GM18873 (cell line): ENCODE measurements around the gene GRIA1.
"Not testable (repeated sequence)": the region's sequence is repeated elsewhere in the genome, so short reads cannot be mapped to it uniquely, and the experiment has no call there.

Experiments
- ATAC-seq: cut with Tn5 transposase; IDR thresholded peaks from one replicate; pipeline ENCODE4 v1.9.1; 2021; ENCODE audit warnings: mild to moderate bottlenecking, moderate library complexity, moderate number of reproducible peaks; ENCODE audit not compliant: unreplicated experiment, low FRiP score

The GRIA1 gene

DNA sequence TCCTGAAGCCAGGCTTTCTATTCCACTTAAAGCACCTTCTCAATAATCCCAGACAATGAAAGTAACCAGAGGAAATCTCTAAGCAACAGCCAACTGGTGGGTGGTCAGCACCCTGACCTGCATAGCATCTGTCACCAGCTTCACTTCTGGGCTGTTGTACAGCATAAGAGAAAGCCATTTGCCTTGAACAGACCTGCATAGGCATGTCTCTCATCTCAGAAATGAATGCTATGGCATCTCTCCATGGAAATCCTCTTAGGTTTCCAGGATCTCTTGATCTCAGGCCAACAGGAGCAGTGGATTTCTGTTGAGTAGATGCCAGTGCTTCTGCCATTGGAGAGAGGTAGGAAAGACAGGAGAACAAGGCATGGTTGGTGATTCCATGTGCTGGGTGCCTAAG is 213.6 kb downstream of the GRIA1 start:
- ATAC-seq: no peak

DNA sequence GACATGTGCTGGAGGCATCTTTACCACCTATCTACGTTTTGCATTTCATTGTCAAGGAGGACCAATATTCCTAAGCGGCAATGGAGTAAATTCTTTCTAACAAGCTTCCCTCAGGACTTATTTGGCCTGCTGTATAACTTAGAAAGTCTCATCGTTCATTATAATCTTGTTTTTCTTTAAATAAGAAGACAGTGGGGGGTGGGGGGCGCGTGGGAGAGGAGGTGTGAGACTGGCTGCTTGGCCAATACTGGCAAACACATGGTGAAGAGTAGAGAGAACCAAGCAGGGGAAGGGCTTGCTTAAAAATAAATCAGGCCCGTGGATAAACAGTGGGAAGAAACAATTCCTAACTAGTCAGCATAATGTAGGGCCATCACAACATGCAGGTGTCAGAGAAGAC is 217.2 kb downstream of the GRIA1 start:
- ATAC-seq: no peak

DNA sequence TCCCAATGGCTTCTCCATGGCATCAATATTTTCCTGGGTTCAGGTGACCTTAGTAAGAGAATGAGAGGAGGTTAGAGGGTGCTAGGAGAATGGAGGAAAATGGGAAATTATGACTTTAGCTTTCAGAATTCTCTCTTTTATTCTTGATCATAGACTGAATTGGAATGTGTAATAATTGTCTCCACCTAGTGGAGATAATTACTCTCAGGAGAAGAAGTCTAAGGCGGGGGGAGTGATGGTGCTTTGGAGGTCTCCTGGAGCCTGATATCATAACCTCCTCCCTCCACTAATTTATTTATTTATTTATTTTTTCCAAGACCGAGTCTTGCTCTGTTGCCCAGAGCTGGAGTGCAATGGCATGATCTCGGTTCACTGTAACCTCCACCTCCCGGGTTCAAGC is 221.3 kb downstream of the GRIA1 start:
- ATAC-seq: no peak

DNA sequence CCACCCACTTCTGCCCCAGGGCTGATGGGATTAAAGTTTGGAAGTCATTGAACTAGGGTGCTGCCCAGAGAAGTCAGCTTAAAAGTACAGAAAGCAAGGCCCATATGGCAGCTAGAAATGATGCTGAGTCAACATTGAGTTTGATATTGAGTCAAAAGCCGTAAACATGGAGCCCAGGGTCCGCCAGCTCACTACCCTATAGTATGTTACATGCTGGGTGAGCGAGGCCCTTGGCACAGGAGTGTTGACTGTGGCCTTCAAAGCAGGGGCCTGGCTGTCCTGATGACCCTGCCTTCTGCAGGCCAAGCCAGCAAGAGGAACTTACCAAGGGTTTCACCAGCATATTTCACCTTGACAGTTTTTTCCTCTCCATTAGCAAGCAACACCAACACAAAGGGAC is 222.5 kb downstream of the GRIA1 start:
- no peak for ATAC-seq

DNA sequence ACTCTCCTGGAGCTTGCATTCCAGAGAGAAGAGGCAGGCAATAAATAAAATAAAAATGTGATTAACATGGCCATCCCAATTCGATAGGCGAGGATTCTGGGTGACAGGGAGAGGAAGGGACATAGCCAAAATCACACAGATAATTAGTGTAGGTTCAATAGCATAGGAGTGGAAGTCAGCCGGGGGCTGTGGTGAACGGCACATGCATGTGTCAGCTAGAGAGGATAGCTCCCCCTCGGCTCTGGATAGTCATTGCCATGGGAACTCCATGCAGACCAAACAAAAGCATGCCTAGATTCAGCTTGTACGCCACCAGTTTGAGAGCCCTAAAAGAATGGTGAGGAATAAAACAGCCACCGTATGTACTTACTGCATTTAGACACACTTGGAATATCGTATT is 223.5 kb downstream of the GRIA1 start:
- no peak for ATAC-seq

DNA sequence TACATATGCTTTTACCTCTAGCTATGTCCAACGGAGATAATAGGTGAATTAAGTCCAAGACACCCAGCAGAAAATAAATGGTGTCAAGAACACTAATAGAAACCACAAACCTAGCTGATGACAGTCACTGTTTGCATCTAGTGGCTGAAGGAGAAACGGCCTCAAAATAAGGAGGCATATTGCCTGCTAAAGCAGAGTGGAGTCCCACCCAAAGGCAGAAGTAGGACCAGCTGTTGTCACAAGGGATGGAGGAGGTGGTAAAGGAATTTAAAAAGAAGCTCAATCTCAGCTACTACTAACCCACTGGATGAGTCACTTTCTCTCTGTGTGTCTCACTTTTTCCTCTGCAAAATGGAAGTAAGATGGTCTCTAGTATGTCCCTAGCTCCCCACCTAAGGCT is 224.3 kb downstream of the GRIA1 start:
- no peak for ATAC-seq

DNA sequence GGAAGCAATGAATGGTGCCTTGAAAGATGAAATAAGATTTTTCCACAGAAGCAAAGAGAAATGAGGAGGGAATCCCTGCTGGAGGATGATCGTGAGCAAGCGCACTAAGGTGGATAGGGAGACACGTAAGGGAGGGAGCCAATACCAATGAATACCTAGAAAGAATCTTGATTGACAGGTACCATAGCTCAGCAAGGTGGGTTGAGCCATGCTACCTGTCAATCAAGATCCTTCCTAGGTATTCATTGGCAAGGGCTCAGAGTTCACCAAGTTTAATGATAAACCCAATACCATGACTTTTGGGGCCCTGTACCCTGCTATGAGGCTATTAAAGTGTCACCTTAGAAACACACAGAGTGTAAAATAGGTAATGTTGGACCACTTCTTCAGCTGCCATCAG is 226.8 kb downstream of the GRIA1 start:
- ATAC-seq: no peak

DNA sequence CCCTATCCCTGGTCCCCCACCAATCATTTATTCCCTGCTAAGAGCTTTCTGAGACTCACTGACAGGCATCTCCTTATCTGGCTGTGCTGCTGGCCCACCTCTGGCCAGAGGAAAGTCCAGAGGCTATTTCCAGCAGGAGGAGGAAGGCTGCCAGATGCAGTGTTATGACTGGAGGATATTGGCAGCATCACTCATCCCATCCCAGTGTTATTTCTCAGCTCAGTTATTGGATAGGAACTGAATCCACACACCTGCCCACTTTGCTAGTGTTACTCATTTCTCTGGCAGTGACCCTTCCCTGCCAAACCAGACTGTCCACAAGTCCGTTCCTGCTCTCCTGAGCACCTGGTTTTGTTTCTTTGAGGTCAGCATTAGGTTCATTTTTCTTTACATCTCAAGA is 228.2 kb downstream of the GRIA1 start:
- ATAC-seq: no peak

DNA sequence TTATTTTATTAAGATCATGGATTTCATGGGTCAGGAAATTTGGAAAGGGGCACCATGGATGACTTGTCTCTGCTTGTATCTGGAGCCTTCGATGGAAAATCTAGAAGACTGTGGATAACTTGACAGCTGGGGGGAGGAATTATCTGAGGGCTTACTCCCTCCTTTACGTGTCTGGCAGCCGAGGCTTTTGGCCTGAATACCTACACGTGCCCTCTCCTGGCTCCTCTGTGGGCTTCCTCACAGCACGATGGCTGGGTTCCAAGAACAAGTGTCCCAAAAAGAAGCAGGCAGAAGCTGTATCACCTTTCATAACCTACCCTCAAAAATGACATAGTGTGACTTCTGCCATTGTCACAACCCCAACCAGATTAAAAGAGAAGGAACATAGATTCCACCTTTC is 228.9 kb downstream of the GRIA1 start:
- ATAC-seq: no peak

DNA sequence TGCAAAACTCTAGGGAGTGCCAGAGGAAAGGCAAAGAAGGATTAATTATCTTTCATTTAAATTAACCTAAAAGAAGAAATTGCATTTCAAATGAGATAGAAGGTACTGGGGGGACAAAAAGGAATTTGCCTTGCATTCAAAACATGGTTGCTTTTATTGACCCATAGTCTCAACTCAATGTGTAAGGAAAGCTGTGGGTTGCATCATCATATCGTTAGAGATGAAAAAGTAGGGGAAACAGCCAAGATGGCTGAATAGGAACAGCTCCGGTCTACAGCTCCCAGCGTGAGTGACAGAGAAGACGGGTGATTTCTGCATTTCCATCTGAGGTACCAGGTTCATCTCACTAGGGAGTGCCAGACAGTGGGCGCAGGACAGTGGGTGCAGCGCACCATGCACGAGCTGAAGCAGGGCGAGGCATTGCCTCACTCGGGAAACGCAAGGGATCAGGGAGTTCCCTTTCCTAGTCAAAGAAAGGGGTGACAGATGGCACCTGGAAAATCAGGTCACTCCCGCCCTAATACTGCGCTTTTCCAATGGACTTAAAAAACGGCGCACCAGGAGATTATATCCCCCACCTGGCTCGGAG is 232.6 kb downstream of the GRIA1 start:
- not testable (repeated sequence) for ATAC-seq

DNA sequence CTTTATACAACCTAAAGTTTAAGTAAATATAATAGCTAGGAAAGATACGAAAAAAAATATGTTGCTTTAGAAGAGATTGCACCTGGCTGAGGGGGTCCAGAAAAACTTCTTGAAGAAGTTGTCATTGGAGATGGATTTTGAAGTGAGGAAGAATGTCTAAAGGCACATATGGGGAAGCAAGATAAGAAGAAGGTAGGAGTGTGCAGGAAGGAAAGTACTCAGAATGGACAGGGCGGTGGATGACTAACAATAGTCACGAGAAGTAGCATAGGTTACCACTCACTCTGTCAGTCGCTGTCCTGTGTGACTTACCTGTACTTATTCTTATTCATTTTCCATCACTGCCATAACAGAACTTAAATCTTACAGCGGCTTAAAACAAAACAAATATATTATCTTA is 251.6 kb downstream of the GRIA1 start:
- no peak for ATAC-seq

DNA sequence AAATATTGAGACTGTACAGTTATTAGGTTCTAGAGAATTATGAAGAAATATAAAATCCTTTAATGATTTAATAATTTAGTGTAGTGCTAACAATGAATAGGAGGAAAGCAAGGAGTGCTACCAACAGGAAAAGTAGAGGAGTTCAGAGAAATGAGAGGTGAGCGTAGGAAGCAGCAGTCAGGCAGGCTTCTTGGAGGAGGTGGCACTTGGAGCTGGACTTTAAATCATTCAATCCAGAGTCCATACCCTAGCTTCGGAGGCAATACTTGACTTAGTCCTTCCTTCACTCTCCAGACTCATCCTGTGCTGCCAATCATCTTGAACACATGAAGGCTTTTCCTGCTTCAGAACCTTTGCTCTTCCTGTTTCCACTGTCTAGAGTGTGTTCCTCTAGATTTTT is 254.3 kb downstream of the GRIA1 start:
- ATAC-seq: no peak

DNA sequence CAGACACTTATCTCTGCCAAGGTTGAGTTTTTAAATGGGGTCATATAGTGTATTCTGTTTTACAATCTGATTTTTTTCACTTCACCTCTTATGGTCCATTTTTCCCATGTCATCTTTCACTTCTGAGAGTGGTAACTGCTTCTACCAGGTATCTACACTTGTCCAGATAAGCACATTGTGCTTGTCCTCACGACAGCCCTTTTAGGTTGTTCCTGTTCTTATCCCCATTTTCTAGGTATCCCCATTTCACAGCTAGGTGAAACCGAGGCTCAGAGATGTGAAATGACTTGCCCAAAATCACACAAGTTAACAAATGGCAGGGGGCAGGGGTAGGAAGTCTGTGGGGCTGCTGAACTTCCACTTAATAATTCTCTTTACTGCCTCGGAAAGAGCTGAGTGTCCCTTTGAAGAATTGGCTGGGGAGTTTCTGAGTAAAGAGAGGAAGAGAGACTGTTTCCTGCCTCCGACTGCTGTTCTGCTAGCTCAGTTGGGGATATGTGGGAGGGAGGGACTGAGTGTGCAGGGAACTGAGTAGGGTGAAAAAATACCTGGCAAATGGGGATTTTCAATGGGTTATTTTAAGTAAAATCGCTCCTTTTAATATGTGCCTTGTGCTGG is 255.4 kb downstream of the GRIA1 start:
- ATAC-seq: no peak

DNA sequence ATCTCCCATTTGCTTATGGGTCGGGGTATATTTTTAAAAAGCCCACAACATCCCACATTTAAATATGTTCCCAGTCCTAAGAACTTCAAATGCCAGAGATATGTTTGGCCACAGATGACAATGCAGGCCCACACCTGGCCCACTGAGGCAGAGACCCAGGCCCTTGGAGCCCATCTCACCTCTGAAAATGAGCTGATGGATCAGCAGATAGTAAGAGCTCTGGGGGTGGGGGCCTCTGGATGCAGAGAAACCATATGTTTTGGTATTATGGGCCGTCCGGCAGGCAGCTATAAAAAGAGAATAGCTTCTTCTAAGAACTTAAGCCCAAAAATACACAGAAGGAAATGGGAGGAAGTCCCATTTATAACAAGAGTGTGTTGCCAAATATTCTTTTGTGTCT is 256.0 kb downstream of the GRIA1 start:
- ATAC-seq: no peak

DNA sequence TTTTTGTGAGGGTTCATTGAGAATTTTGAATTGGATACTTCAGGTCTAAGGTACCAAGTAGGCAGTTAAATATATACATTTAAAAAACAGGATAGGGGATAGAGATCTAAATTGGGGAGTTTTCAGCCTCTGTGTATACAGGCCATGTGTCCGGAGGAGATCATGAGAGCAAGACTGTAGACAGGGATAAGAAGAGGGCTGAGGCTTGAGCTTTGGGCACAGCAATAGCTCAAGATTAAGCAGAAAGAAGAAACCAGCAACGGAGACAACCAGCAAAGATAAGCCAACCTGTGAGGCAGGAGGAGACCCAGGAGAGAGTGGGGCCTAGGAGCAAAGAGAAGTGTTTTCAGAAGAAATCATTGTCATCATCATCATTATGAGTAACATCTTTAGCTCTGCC is 258.4 kb downstream of the GRIA1 start:
- no peak for ATAC-seq

DNA sequence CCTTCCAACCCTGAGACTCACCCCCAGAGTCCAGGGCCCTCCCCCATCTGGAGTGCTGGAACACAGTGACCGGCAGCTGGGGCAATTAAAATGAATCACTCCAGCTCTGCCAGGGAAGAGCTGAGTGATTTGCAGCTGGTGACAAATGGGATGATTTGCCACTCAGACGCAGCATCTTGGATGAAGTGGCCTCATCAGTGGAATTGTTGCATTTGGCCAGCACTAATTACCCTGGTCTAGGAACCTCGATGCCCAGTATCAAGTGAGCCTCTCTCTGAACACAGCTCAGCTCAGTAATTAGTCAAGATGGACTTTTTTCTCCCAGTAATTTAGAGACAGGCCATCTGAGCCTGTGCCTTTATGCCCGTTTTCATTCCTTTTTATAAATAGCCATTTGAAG is 259.5 kb downstream of the GRIA1 start:
- no peak for ATAC-seq

DNA sequence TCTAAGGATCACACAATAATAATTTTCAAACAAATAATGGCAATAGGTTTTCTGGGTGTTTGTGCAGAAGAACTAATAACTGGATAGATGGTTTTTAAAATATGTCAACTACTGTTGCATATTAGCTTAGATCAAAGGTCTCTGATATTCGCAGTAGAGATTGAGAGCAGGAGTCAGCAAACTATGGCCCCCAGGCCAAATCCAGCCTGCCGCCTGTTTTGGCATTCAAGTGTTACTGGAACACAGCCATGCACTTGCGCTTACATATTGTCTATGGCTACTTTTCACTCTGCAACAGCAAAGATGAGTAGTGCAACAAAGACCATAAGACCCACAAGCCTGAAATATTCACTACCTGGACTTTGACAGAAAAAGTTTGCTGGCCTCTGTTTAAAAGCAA is 260.8 kb downstream of the GRIA1 start:
- no peak for ATAC-seq

DNA sequence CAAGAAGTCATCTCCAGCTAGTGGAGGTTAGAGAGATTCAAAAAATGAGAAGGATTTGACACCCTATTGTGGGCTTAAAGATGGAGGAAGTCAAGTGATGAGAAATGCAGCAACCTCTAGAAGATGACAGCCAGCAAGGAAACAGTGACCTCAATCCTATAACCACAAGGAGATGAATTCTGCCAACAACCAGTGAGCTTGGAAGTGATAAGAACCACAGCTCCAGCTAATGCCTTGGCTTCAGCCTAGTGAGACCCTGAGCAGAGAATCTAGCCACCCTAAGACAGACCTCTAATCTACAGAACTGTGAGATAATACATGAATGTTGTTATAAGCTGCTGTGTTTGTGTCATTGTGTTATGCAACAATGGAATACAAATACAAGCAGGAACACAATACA is 262.4 kb downstream of the GRIA1 start:
- no peak for ATAC-seq

DNA sequence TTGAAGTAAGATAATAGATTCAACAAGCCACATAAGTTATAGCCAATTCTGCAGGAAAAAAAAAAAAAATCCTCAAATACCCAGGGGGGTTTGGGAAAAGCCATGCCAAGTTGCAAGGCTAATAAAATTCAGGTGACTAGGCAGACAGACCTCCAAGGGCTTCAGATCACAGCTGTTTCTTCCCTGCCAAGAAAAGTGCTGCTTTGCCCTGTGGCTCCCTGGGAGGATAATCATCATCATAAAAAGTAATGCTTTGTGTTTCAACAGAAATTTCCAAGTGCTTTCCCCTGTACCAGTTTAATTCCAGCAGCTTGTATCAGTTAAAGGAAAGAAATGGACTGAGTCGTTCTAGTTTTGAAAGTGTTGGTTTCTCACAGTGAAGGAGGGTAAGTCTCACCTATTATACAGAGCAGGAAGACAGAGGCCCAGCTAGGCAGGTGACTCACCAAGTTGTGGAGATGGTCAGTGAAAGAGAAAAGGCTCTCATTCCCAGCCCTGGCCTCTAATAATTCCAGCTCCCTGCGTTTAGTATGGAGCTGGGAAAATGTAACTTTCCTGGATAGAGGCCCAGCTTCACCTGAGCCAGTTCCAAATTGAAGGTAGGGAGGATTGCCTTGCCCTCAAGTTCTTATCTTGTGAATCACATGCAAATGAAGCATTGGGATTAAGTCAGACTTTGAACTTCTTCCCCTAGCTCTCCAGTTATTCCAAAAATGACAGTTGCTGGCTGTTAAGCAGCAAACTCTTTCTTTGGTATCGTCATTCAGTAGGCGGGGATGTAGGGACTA is 263.4 kb downstream of the GRIA1 start:
- no peak for ATAC-seq

DNA sequence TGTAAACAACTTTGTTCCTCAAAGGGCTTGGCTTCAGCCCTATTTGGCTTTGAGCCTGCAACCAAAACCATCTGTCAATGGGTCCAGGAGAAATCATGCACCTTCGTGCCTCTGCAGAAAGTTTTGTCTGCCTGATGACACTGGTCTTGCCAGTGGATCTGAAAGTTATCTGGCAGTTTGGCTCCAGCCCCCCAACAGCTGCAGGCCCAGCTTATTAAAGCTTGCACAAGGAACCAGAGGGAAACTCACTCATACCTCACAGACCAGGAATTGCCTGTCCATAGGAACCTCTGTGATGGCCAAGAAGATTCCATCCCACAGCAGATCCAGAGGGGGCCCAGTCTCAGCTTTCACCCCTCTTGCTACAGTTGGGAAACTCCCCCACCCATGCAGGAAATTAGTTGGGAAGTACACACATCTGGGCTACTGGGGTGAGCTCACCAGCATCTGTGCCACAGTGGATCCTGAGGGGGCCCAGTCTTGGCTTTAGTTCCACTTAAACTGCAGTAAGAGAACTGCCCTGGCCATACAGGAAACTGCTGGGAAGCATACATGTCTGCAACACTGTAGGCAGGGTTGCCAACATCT is 265.5 kb downstream of the GRIA1 start:
- ATAC-seq: no peak

DNA sequence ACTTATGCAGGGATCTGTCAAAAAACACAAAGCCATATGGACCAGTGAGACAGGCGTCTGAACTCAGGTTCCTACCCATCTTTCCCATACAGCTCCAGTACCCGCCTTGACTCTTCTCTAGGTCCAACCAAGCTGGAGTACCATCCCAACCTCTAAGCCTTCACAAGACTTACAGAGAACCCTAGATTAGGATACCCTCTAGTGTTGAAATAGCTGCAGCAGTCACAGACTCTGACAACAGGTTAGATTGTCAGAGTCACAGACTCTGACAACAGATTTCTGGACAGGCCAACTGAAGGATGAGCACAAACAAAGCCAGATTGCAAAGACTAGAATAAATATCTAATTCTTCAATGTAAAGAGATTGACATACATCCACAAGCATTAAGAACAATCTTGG is 266.1 kb downstream of the GRIA1 start:
- no peak for ATAC-seq

DNA sequence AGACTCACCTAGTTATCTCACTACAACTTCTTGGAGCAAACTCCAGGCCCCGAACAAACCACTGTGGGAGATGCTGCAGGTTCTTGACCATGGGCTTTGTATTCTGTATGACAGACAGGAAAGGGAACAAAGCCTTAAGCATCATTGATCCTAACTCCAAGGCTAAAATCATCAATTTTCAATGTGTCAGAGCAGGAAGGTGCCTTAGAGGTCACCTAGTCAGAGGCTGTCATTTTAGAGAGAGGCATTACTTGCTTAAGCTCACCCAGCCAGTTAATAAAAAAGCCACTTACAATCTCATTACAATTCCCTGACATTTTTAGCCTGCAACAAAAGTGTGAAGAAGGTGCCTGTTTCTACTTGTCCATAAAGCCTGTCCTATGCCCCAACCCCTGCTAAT is 275.5 kb downstream of the GRIA1 start:
- no peak for ATAC-seq
